Thymus (tissue), 11 donors: ENCODE results near the gene TCEAL4. TPM values are rescaled to one million over a fixed set of nuclear protein-coding genes. Genes with fewer than 3 reads are reported as not detected.
"Not testable (repeated sequence)": the region's sequence is repeated elsewhere in the genome, so short reads cannot be mapped to it uniquely, and the experiment has no call there.

Experiments used
- DNase-seq, 9 donors: peaks; one replicate each; pipeline ENCODE4 v3.0.0-alpha.2; 2013; ENCODE audit warnings: low spot score in 9 of 9, low read depth in 6 of 9, missing footprints in 1 of 9
- H3K27ac ChIP-seq, 2 donors: one replicate each; pipeline ENCODE4 v1.5.1; 2013; ENCODE audit warnings: control low read depth in 1 of 2, low read depth in 1 of 2, low read length in 1 of 2, mild to moderate bottlenecking in 1 of 2, moderate library complexity in 1 of 2
- H3K27me3 ChIP-seq, 2 donors: one replicate each; pipeline ENCODE4 v1.5.1; 2013; ENCODE audit warnings: low read length in 1 of 2; ENCODE audit not compliant: control insufficient read depth in 2 of 2, insufficient read depth in 1 of 2
- H3K36me3 ChIP-seq, 2 donors: one replicate each; pipeline ENCODE4 v1.5.1; 2013; ENCODE audit warnings: low read length in 1 of 2, mild to moderate bottlenecking in 1 of 2, moderate library complexity in 1 of 2; ENCODE audit not compliant: control insufficient read depth in 2 of 2, insufficient read depth in 2 of 2
- H3K4me1 ChIP-seq, 2 donors: one replicate each; pipeline ENCODE4 v1.5.1; 2013; ENCODE audit warnings: low read length in 2 of 2; ENCODE audit not compliant: control insufficient read depth in 2 of 2, insufficient read depth in 2 of 2
- H3K4me3 ChIP-seq, 2 donors: one replicate each; pipeline ENCODE4 v1.5.1; 2013; ENCODE audit warnings: low read length in 2 of 2, control low read depth in 1 of 2, mild to moderate bottlenecking in 1 of 2
- H3K9me3 ChIP-seq, 2 donors: one replicate each; pipeline ENCODE4 v1.5.1; 2013; ENCODE audit warnings: low read length in 1 of 2, mild to moderate bottlenecking in 1 of 2; ENCODE audit not compliant: control insufficient read depth in 2 of 2, insufficient read depth in 1 of 2
- whole genome bisulfite sequencing: extraction: QIAGEN DNeasy Blood & Tissue Kit; methylation state at CpG from one replicate; pipeline ENCODE4 v1.1.7; 2013; 5-methylcytosine and 5-hydroxymethylcytosine counted together
- polyA plus RNA-seq: library from polyadenylated mRNA; stranded (reverse); fragments of 200-250 nt; gene quantifications from one replicate; pipeline ENCODE4 v1.2.3, GENCODE V29; 2013
- total RNA-seq: library from RNA; stranded (reverse); fragments of 120-200 nt; gene quantifications from one replicate; pipeline ENCODE4 v1.2.4, GENCODE V29; 2013
- donor health status: healthy.

Gene TCEAL4
- total and polyA plus RNA-seq, 2 donors = 27.2 to 200 TPM

- DNase-seq = no peak
- Histone ChIP-seq H3K36me3 (no peaks in the 10 kb centered on the region), H3K4me1 (no peaks in the 10 kb centered on the region), H3K4me3 (no peak overlapping the region), H3K27ac (no peak overlapping the region), H3K9me3 (no peaks in the 10 kb centered on the region), H3K27me3 (no peaks in the 10 kb centered on the region)
- WGBS = 97% methylated on average over 6 of the region's 6 CpGs
Observed at GRCh38 chrX:103571121-103571520, 14.2 kb upstream of the TCEAL4 start.

DNA sequence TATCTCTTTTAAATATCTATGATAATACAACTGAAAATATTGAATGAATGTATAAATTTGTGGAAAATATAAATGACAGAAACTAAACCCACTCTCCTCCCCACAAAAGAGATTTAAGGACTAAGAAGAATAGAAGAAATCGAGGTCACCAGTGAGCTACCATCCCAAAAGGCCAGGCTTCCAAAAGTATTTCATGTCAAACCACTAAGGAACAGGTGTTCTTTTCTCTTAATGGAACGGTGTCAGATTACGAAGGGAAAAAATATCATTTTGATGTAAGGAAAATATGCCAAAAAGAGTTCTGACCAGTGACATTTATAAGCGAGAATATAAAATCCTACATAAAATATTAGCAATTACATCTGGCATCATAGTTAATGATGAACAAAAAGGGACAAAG, 13.6 kb upstream of the TCEAL4 start:
- H3K4me3 ChIP-seq = no peak overlapping the region
- DNase-seq = no peak
- no peak overlapping the region for H3K27ac ChIP-seq
- no peaks in the 10 kb centered on the region for H3K27me3 ChIP-seq
- H3K4me1 ChIP-seq = no peaks in the 10 kb centered on the region
- 90% methylated on average over 4 of the region's 4 CpGs for WGBS
- H3K9me3 ChIP-seq = no peaks in the 10 kb centered on the region
- H3K36me3 ChIP-seq = no peaks in the 10 kb centered on the region

GRCh38 chrX:103573202-103573601, 12.1 kb upstream of the TCEAL4 start:
- Histone ChIP-seq H3K4me3 (no peak overlapping the region), H3K9me3 (no peaks in the 10 kb centered on the region)
- no peak for DNase-seq

GRCh38 chrX:103584596-103584995, 719 bp upstream of the TCEAL4 start:
- H3K4me3 ChIP-seq = no peak overlapping the region
- WGBS = 83% methylated on average over 3 of the region's 3 CpGs

More at GRCh38 chrX:103573202-103573601, 12.1 kb upstream of the TCEAL4 start:
- Histone ChIP-seq H3K36me3 (no peaks in the 10 kb centered on the region), H3K4me1 (no peaks in the 10 kb centered on the region), H3K27me3 (no peaks in the 10 kb centered on the region), H3K27ac (no peak overlapping the region)
- WGBS = 100% methylated on average over 1 of the region's 1 CpG

DNA sequence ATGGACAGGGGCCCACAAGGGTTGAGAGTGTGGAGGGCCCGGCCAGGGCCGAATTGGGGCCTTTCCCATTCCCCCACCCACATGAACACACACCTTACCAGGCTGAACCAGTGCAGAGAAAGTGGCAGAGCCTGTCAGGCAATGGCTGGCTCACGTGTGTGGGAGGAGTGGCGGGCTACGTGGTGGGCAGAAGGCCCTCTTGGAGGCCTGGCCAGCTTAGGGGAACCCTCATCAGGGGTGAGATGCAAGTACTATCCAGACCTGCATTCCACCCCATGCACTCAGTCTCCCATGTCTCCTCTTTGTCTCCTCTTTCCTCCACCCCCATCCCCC, 965 bp downstream of the TCEAL4 start:
- 50% methylated on average over 5 of the region's 5 CpGs for WGBS
- H3K36me3 ChIP-seq = no peaks in the 10 kb centered on the region
- H3K27ac ChIP-seq = no peak overlapping the region
- H3K27me3 ChIP-seq = peaks cover 0 to 6% of the 10 kb centered on the region in 2 donors
- DNase-seq = no peak
- H3K9me3 ChIP-seq = no peaks in the 10 kb centered on the region
- H3K4me1 ChIP-seq = no peaks in the 10 kb centered on the region
- peak overlapping the region; percentile 67 to 70 for H3K4me3 ChIP-seq

More at GRCh38 chrX:103584596-103584995, 719 bp upstream of the TCEAL4 start:
- no peak overlapping the region for H3K27ac ChIP-seq
- no peaks in the 10 kb centered on the region for H3K9me3 ChIP-seq
- no peaks in the 10 kb centered on the region for H3K4me1 ChIP-seq
- DNase-seq = no peak
- peaks cover 0 to 6% of the 10 kb centered on the region in 2 donors for H3K27me3 ChIP-seq
- H3K36me3 ChIP-seq = no peaks in the 10 kb centered on the region

- no peak for DNase-seq
- Histone ChIP-seq H3K4me1 (no peaks in the 10 kb centered on the region), H3K27ac (no peak overlapping the region), H3K4me3 (no peak overlapping the region), H3K27me3 (peaks cover 0 to 6% of the 10 kb centered on the region in 2 donors), H3K36me3 (no peaks in the 10 kb centered on the region), H3K9me3 (no peaks in the 10 kb centered on the region)
- 95% methylated on average over 4 of the region's 4 CpGs for WGBS
Observed at GRCh38 chrX:103586659-103587058, 1.3 kb downstream of the TCEAL4 start.

- not testable (repeated sequence) for H3K4me3 ChIP-seq, H3K36me3 ChIP-seq, DNase-seq, H3K27ac ChIP-seq, H3K4me1 ChIP-seq, H3K9me3 ChIP-seq, H3K27me3 ChIP-seq
- WGBS = 100% methylated on average over 1 of the region's 1 CpG
Observed at GRCh38 chrX:103592295-103592694, 7.0 kb downstream of the TCEAL4 start.

- WGBS = 98% methylated on average over 6 of the region's 6 CpGs
- H3K27ac ChIP-seq, H3K4me3 ChIP-seq, H3K36me3 ChIP-seq, H3K9me3 ChIP-seq, H3K27me3 ChIP-seq, DNase-seq, H3K4me1 ChIP-seq: not testable (repeated sequence)
Observed at GRCh38 chrX:103595202-103595601, 9.9 kb downstream of the TCEAL4 start.

DNA sequence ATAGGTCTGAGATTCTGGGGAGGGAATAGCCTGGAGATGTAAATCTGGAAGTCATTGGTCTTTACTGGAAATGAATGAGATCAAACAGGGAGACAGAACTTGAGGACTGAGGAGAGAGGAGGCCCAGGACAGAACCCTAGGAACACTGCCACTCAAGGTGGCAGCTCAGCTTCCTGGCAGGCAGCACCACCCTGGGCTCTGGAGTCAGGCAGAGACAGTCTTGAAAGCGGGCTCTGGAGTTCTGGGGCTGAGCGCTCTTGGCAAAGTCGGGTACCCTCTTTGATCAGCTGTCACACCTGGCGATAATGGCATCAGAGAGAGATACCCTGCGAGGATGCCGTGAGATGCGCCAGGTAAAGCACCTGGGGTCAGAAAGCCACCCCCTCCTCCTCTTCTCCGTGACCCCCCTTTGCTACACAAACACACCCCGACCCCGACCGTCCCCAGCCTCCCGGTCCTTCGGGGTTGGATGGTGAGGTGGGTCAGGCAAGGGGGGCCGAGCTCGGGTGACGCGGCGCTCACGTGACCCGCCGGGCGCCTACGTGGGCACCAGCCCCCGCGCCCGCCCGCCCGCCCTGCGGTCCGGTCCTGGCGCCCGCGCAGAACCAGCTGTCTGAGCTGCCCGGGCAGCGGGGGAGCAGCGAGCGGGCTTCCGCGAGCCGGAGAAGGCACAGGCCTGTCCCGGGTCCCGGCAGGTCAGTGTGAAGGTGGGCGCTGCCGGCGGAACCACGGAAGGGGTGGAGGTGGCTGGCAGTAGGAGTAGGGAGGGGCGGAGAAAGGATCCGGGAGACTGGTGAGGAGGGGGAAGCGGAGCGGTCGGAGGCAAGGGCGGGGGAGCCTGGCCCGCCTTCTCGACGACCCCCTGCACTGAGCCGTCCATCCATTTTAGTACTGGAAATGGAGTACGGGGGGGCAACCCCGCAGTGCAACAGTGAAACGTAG, 22.3 kb downstream of the TCEAL4 start, which contains the start of gene TCEAL3:
Gene TCEAL3 (plus strand): TSS at position 600 of the 942 bp plus-strand sequence. CDS start 1,102 bp downstream, outside the sequence.
- H3K9me3 ChIP-seq = no peaks in the 10 kb centered on the region
- WGBS = 1% methylated on average over 59 of the region's 59 CpGs
- H3K4me1 ChIP-seq = peaks cover 0 to 3% of the 10 kb centered on the region in 2 donors
- peak in 2 of 9 donors; percentile 5 to 7 for DNase-seq
- H3K27me3 ChIP-seq = peaks cover 0 to 17% of the 10 kb centered on the region in 2 donors
- no peaks in the 10 kb centered on the region for H3K36me3 ChIP-seq
- H3K4me3 ChIP-seq = peak within 1 kb of the TSS; percentile 46 to 60
- H3K27ac ChIP-seq = peak within 1 kb of the TSS in 1 of 2 donors; percentile 70
